Measurements from ENCODE around the gene PDGFRB. TPM values are rescaled to one million over a fixed set of nuclear protein-coding genes. Genes with fewer than 3 reads are reported as not detected.

The PDGFRB gene
- total and polyA plus RNA-seq, 2 of the 4 experiments (the other 2 are of a cell fraction): 108 to 124 TPM

GRCh38 chr5:150190503-150190979 lies 34.9 kb upstream of the PDGFRB start:
- intact Hi-C loops (cut with micrococcal nuclease): no loop called here

More at GRCh38 chr5:150190503-150190979, 34.9 kb upstream of the PDGFRB start:
- 50% methylated on average over 4 of the region's 16 CpGs; no CpG with 5 or more reads in 1 of the 2 experiments for WGBS, 2 experiments (ENCODE audit: extremely low coverage in 2 of 2, insufficient read length in 1 of 2)
- H3K9me3 ChIP-seq (ENCODE audit: control insufficient read depth, insufficient read depth, low read length): no peaks in the 10 kb centered on the region
- H3K79me1 ChIP-seq (ENCODE audit: low read depth in 1 of 2, low read length in 2 of 2): no peaks in the 10 kb centered on the region
- no peak overlapping the region for H4K8ac ChIP-seq (ENCODE audit: low read depth in 2 of 2, low read length in 2 of 2)
- peaks cover 91% of the 10 kb centered on the region for H3K27me3 ChIP-seq (ENCODE audit: control insufficient read depth, insufficient read depth, low read length)
- H2BK120ac ChIP-seq (ENCODE audit: low read depth, low read length): no peak overlapping the region
- H2BK15ac ChIP-seq (ENCODE audit: low read depth, low read length): no peak overlapping the region
- in situ Hi-C loops (cut with MboI; ENCODE audit: low sequenced_read_pairs) (no loop called here), dilution Hi-C loops (cut with HindIII; ENCODE audit: low sequenced_read_pairs, unreplicated experiment) (no loop called here)
- peaks cover 4% of the 10 kb centered on the region; the same call in 1 of the 2 replicates for H3K9me1 ChIP-seq (ENCODE audit: insufficient read depth, low read length)
- peaks cover 2% of the 10 kb centered on the region; the same call in 1 of the 2 replicates for H3K4me1 ChIP-seq (ENCODE audit: control insufficient read depth, insufficient read depth, low read length)
- no TSS peak for BruUV-seq (replicated peaks)
- no peak for ATAC-seq (ENCODE audit: low read depth)
- H3K27ac ChIP-seq (ENCODE audit: insufficient read depth, low read length): no peak overlapping the region
- H2BK20ac ChIP-seq (ENCODE audit: low read depth, low read length): no peak overlapping the region
- no peaks in the 10 kb centered on the region for H4K20me1 ChIP-seq (ENCODE audit: insufficient read depth, low read length)
- POLR2A ChIA-PET (ENCODE audit: unreplicated experiment): no interaction called here
- no peak overlapping the region for H3K4me3 ChIP-seq (ENCODE audit: insufficient read depth, low read depth, low read length)
- no peak overlapping the region for H3K9ac ChIP-seq (ENCODE audit: low read depth, low read length)
- no peaks in the 10 kb centered on the region for H3K36me3 ChIP-seq (ENCODE audit: control insufficient read depth, insufficient read depth, low read length)
- no peak overlapping the region for H4K91ac ChIP-seq (ENCODE audit: insufficient read depth, low read depth, low read length)
- H3K4ac ChIP-seq (ENCODE audit: low read depth, low read length): no peak overlapping the region
- TF ChIP-seq RFX5 (IDR thresholded peaks at IDR 0.05; ENCODE audit: low read depth, low read length) (no peak), CHD1 (IDR thresholded peaks at IDR 0.05; ENCODE audit: low read depth, low read length) (no peak), FOS (IDR thresholded peaks at IDR 0.05; ENCODE audit: low read depth, low read length) (no peak), BHLHE40 (IDR thresholded peaks at IDR 0.05; ENCODE audit: low read depth, low read length) (no peak), MAZ (IDR thresholded peaks at IDR 0.05; ENCODE audit: borderline replicate concordance, low read depth, low read length) (no peak), MXI1 (IDR thresholded peaks at IDR 0.05; ENCODE audit: borderline replicate concordance, low read depth, low read length) (no peak)
- no peak overlapping the region for H2AFZ ChIP-seq (replicated peaks; ENCODE audit: low read length, poor library complexity)
- no peak overlapping the region for H4K5ac ChIP-seq (ENCODE audit: low read depth, low read length)
- H2BK5ac ChIP-seq (ENCODE audit: low read depth, low read length, poor library complexity, severe bottlenecking): no peak overlapping the region
- DNase-seq: no peak
- H3K56ac ChIP-seq (ENCODE audit: extremely low read depth, insufficient read depth, low read length): no peak overlapping the region
- H2AK5ac ChIP-seq (ENCODE audit: low read depth, low read length): no peak overlapping the region
- no peak overlapping the region for H3K14ac ChIP-seq (replicated peaks; ENCODE audit: low read depth, low read length)
- no peak overlapping the region for H3K18ac ChIP-seq (ENCODE audit: low read depth, low read length)
- CTCF ChIA-PET: no interaction called here
- H3K23ac ChIP-seq (ENCODE audit: low read depth, low read length): no peak overlapping the region
- H2AK9ac ChIP-seq (replicated peaks; ENCODE audit: low read depth, low read length, poor library complexity): no peak overlapping the region
- no peak overlapping the region for H3K4me2 ChIP-seq (ENCODE audit: low read depth, low read length)
